Heart left ventricle (tissue), 13 donors: ENCODE measurements around the gene BBX.

Experiments used
- POLR2A ChIP-seq, 2 donors: fragments of 450-650 bp; IDR thresholded peaks; one replicate each; pipeline ENCODE4 v1.6.1; 2017; ENCODE audit warnings: antibody characterized with exemption in 2 of 2, mild to moderate bottlenecking in 2 of 2, moderate library complexity in 2 of 2
- TF ChIP-seq, protein P1 (sequence below), 12 donors: fragments of 200-600 bp; sonication (generic) in 4 of 12; IDR thresholded peaks; one replicate each; pipeline versions ENCODE4 v1.5.0 to v1.8.0; 2018 to 2022; ENCODE audit warnings: antibody characterized with exemption in 12 of 12, mild to moderate bottlenecking in 5 of 12
- donor health status: ischemic (EF 13 %, LVEDD 7.1; RV severe dilation, severe dysfunction).
- donor health status: DM: no; HTN: yes; CAD: no.
- donor health status: DM: no; HTN: no; CAD: no.
- donor health status: ischemic (EF 25% LVEDD 6.9; RV normal size, moderate dysfunction).
- donor health status: ischemic (EF 25% LVEDD 5.7; RV mildly dilated, moderate dysfunction).
- donor health status: ischemic (EF 35%, LVEDD 5.7; RV mildly dilated, moderate dysfunction).
- donor health status: nonischemic (EF 11% LVEDD 7.7; RV severe dilation, severe dysfunction).
- donor health status: DM: yes; HTN: yes; CAD: no.
- donor health status: PGD.
- donor health status: ischemic (EF 29% LVEDD 5.4; RV normal size, mild dysfunction).
- donor health status: nonischemic (EF 23%, LVEDD 6.1; RV moderate dilation, normal function).

DNA sequence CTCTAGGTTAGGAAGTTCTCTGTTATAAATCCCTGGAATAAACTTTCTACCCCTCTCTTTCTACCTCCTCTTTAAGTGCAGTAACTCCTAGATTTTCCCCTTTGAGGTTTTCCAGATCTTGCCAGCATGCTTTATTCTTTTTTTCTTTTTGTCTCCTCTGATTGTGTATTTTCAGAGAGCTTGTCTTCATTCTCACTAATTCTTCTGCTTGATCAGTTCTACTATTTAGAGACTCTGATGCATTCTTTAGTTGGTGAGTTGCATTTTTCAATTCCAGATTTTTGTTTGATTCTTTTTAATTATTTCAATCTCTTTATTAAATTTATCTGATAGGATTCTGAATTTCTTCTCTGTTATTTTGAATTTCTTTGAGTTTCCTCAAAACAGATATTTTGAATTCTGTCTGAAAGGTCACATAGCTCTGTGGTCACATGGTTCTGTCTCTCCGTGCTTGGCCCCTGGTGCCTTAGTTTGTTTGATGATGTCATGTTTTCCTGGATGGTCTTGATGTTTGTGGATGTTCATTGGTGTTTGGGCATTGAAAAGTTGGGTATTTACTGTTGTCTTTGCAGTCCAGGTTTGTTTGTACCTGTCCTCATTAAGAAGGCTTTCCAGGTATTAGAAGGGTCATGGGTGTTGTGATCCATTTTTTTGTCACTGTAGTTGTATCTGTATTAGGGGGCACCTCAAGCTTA lies 89.2 kb downstream of the BBX start:
- TF ChIP-seq, protein P1, sequence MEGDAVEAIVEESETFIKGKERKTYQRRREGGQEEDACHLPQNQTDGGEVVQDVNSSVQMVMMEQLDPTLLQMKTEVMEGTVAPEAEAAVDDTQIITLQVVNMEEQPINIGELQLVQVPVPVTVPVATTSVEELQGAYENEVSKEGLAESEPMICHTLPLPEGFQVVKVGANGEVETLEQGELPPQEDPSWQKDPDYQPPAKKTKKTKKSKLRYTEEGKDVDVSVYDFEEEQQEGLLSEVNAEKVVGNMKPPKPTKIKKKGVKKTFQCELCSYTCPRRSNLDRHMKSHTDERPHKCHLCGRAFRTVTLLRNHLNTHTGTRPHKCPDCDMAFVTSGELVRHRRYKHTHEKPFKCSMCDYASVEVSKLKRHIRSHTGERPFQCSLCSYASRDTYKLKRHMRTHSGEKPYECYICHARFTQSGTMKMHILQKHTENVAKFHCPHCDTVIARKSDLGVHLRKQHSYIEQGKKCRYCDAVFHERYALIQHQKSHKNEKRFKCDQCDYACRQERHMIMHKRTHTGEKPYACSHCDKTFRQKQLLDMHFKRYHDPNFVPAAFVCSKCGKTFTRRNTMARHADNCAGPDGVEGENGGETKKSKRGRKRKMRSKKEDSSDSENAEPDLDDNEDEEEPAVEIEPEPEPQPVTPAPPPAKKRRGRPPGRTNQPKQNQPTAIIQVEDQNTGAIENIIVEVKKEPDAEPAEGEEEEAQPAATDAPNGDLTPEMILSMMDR (IDR thresholded peaks at IDR 0.05): no peak
- TF ChIP-seq POLR2A (IDR thresholded peaks at IDR 0.05): no peak
